ENCODE data around the gene RNF138.
"Not testable (repeated sequence)": the region's sequence is repeated elsewhere in the genome, so short reads cannot be mapped to it uniquely, and the experiment has no call there.

The RNF138 gene

GRCh38 chr18:32095192-32095899 is 3.7 kb downstream of the RNF138 start:
- no peak for DNase-seq (ENCODE audit: low read depth in 2 of 2, low spot score in 1 of 2)

- no peak for DNase-seq (ENCODE audit: low read depth in 2 of 2, low spot score in 1 of 2)
These were observed 4.2 kb downstream of the RNF138 start for GRCh38 chr18:32095900-32096229.

- no peak for DNase-seq (ENCODE audit: low read depth in 2 of 2, low spot score in 1 of 2)
These were observed 5.3 kb downstream of the RNF138 start for GRCh38 chr18:32096946-32097345.

GRCh38 chr18:32104516-32104915 is 12.8 kb downstream of the RNF138 start:
- DNase-seq (ENCODE audit: low read depth in 2 of 2, low spot score in 1 of 2): no peak

GRCh38 chr18:32110005-32110404 is 18.3 kb downstream of the RNF138 start:
- no peak for DNase-seq (ENCODE audit: low read depth in 2 of 2, low spot score in 1 of 2)

- no peak for DNase-seq (ENCODE audit: low read depth in 2 of 2, low spot score in 1 of 2)
These were observed 20.0 kb downstream of the RNF138 start for GRCh38 chr18:32111706-32112105.

GRCh38 chr18:32112826-32113225 is 21.2 kb downstream of the RNF138 start:
- DNase-seq (ENCODE audit: low read depth in 2 of 2, low spot score in 1 of 2): no peak

GRCh38 chr18:32114293-32114942 is 22.7 kb downstream of the RNF138 start:
- DNase-seq (ENCODE audit: low read depth in 2 of 2, low spot score in 1 of 2): no peak

- DNase-seq (ENCODE audit: low read depth in 2 of 2, low spot score in 1 of 2): no peak
These were observed 30.4 kb downstream of the RNF138 start for GRCh38 chr18:32122039-32122438.

- no peak for DNase-seq (ENCODE audit: low read depth in 2 of 2, low spot score in 1 of 2)
These were observed 34.9 kb downstream of the RNF138 start for GRCh38 chr18:32126538-32126937.

GRCh38 chr18:32135625-32136024 is 44.0 kb downstream of the RNF138 start:
- DNase-seq (ENCODE audit: low read depth in 2 of 2, low spot score in 1 of 2): no peak

- DNase-seq (ENCODE audit: low read depth in 2 of 2, low spot score in 1 of 2): no peak
These were observed 46.8 kb downstream of the RNF138 start for GRCh38 chr18:32138332-32138982.

GRCh38 chr18:32139835-32140283 is 48.2 kb downstream of the RNF138 start:
- no peak for DNase-seq (ENCODE audit: low read depth in 2 of 2, low spot score in 1 of 2)

- DNase-seq (ENCODE audit: low read depth in 2 of 2, low spot score in 1 of 2): no peak
These were observed 56.7 kb downstream of the RNF138 start for GRCh38 chr18:32148185-32148870.

- no peak for DNase-seq (ENCODE audit: low read depth in 2 of 2, low spot score in 1 of 2)
These were observed 61.2 kb downstream of the RNF138 start for GRCh38 chr18:32152705-32153448.

- no peak for DNase-seq (ENCODE audit: low read depth in 2 of 2, low spot score in 1 of 2)
These were observed 65.2 kb downstream of the RNF138 start for GRCh38 chr18:32156855-32157254.

GRCh38 chr18:32157580-32157979 is 65.9 kb downstream of the RNF138 start:
- DNase-seq (ENCODE audit: low read depth in 2 of 2, low spot score in 1 of 2): no peak

- peak; percentile 24 to 43 for DNase-seq (ENCODE audit: low read depth in 2 of 2, low spot score in 1 of 2)
These were observed 66.5 kb downstream of the RNF138 start for GRCh38 chr18:32158108-32158624.

GRCh38 chr18:32158631-32159030 is 67.0 kb downstream of the RNF138 start:
- DNase-seq (ENCODE audit: low read depth in 2 of 2, low spot score in 1 of 2): not testable (repeated sequence)

- DNase-seq (ENCODE audit: low read depth in 2 of 2, low spot score in 1 of 2): no peak
These were observed 68.9 kb downstream of the RNF138 start for GRCh38 chr18:32160547-32160946.

Data from stimulated activated CD8-positive, alpha-beta memory T cell treated with anti-CD3 and anti-CD28 coated beads, Interleukin-4, amount 100 ng/mL, for 1 hour (primary cell).